GM12874 (cell line): Measurements from ENCODE around the gene VSTM4.
A peak's percentile ranks its signal among the peaks of the same experiment; 100 is the strongest.

Experiments
- TF ChIP-seq, protein P1 (sequence below): IDR thresholded peaks from 2 replicates; pipeline ENCODE4 v1.5.1; 2011; ENCODE audit warnings: low read depth, mild to moderate bottlenecking, control low read depth, low read length, moderate library complexity; ENCODE audit not compliant: insufficient read depth

The VSTM4 gene, protein sequence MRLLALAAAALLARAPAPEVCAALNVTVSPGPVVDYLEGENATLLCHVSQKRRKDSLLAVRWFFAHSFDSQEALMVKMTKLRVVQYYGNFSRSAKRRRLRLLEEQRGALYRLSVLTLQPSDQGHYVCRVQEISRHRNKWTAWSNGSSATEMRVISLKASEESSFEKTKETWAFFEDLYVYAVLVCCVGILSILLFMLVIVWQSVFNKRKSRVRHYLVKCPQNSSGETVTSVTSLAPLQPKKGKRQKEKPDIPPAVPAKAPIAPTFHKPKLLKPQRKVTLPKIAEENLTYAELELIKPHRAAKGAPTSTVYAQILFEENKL

DNA sequence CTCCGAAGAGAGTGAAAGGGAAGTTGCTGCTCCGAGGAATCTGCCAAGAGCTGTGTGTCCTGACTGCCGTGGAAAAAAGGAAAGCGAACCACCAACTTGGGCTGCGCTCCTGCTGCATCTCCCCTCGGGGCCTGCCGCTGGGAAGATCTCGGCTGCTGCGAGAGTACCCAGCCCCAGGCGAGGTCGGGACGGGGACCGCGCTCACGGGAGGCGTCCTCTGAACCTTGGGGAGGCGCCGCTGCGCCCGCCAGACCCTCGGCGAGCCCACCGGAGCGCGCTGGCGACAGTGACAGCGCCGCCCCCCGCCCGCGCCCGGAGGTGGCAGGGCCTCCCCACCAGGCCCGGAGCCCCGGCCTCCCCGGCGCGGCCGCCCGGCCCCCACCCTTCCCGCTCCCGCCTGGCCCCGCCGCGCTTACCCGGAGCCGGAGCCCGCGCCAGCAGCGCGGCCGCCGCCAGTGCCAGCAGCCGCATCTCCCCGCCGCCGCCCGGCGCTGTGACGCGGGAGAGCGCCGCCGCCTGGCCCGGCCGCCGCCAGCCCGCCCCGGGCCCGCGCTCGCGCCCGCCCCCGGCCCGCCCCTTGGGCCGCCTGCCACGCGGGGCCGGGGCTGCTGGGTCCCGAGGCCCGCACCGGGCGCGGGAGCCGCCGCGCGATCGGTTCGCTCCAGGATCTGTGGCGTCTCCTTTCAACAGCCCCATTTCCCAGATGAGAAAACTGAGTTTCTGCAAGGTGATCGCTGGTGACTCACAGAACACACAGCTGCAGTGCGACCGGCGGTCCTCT lies at the start of gene VSTM4:
Gene VSTM4, minus strand, starts transcription at position 508 of the 781 bp plus-strand sequence. Its CDS starts 37 bp downstream, at position 471.
- TF ChIP-seq, protein P1, sequence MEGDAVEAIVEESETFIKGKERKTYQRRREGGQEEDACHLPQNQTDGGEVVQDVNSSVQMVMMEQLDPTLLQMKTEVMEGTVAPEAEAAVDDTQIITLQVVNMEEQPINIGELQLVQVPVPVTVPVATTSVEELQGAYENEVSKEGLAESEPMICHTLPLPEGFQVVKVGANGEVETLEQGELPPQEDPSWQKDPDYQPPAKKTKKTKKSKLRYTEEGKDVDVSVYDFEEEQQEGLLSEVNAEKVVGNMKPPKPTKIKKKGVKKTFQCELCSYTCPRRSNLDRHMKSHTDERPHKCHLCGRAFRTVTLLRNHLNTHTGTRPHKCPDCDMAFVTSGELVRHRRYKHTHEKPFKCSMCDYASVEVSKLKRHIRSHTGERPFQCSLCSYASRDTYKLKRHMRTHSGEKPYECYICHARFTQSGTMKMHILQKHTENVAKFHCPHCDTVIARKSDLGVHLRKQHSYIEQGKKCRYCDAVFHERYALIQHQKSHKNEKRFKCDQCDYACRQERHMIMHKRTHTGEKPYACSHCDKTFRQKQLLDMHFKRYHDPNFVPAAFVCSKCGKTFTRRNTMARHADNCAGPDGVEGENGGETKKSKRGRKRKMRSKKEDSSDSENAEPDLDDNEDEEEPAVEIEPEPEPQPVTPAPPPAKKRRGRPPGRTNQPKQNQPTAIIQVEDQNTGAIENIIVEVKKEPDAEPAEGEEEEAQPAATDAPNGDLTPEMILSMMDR, result no peak

DNA sequence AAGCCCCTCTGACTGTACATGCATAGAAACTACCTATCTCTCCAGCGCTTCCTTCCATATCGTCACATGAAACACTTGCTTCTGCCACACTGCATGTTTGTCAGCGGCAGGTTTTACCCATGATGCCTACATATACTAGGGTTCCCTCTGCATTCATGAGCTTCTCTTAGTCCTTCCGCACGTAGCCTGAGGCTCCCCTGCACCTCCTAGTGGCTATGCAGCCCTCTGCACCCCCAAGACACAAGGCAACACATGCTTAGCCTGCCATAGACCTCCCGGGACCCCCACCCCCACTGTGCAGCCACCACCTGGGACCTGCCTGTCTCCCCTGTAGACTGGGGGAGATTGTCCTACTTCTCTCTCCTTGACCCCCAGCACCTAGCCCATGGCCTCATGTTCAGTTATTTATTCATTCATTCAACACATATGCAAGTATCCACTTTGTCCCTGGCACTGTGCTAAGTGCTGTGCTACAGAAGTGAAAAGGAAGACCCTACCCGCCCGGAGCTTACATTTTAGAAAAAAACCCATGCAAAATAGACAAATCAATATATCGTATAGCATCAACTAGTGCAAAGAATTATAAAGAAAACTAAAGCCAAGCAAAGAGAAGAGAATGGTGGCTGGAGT lies 49.4 kb upstream of the VSTM4 start:
- TF ChIP-seq, protein P1, result peak; percentile 88

DNA sequence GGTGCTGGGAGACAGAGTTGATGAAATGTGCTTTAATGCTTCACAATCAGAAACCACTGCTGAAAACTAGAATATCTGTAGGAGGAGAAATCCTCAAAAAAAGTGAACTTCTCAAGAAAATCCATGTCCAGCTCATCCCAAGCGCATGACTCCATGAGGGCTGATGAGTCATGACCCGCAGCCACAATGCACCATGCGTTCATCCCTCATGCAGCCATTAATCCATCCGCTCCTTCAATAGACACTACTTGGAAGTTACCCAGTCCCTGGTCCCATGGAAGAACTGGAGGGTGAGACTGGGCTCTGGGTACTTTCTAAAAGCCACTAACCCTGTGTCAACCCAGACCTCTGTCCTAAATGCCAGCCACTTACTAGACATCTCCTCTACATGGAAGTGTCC lies 48.4 kb upstream of the VSTM4 start:
- TF ChIP-seq, protein P1, result no peak

DNA sequence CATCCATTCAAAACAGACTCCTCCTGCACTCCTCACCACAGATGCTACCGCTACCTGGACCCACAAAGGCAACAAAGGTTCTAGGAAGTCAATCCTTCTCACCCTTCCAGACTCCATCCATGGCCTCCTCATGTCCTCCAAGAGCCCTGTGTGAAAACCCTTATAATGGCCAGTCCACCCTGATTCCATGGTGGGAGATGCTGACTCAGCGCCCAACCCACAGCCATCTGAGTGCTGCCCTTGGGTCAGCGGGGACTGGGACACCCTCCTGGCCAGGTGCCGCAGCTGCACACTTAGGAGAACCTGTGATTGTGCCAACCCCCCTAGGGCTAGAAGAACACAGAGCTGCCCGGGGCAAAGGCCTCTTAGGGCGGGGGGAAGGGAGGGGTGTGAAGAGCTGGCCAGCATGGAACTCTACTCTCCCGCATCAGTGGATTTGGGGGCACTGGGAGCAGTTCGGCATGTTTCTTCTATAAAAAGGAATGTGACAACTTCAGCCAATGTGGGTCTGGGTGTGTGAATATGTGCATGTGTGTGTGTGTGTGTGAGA lies 47.5 kb upstream of the VSTM4 start:
- TF ChIP-seq, protein P1, result no peak

DNA sequence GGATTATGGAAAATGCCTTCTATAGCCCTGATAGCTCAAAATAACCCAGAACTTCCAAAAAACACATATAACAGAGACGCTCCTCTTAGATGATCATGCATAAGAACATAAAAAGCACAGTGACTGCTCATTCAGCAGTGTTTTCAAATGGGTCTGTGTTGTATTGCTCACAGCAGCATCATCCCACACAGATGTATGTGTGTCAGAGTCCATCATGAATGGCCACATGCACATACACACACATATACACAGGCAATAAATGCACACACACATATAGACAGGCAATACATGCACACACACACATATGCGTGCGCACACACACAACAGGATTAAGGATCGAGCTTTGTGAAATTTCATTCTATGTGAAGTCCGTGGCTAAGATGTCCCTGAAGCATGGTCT lies 46.7 kb upstream of the VSTM4 start:
- TF ChIP-seq, protein P1, result no peak

DNA sequence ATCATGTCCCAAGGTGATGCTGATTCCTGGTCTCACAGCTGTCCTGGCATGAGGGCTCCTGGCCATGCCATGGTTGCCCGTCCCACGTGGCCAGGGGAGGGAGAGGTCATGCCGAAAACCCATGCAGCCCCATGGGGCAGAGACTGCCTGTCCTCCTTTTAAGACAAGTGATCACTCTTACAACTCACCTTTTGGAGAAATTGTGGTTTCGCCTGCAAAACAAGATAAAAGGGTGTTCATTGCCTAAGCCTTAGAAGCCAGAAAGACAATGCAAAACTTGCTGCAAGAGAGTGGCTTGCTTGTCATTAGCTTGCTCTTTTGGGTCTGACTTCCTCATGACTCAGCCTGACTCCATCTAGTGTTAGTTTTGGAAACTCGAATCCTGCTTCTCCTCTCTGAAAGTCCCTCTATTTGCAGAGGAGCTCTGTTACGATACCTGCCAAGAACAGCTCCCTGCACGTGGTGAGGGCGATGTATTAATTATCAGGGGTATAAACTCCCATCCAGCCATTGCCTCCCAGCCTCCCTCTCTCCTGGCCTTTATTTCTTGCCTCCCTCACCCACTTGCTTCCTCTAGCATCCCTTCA lies 46.2 kb upstream of the VSTM4 start:
- TF ChIP-seq, protein P1, result no peak

DNA sequence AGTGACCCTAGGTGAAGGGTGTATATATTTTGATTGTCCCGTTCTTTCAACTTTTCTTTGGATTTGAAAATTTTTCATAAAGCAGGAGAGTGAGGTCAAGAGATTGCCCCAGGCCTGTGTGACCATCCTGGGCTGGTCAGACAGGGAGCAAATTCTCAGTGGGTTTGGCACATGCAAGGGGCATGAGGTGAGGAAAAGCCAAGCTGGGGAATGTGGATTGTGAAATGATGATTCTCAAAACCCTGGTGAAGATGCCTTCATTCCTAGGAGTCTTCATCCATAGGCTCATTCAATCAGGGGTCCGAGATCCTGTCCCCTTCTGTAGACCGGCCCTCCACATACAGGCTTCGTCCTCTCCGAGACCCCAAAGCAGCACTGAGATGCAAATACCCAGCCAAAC lies 45.5 kb upstream of the VSTM4 start:
- TF ChIP-seq, protein P1, result no peak
